Activated CD4-positive, alpha-beta T cell treated with anti-CD3 and anti-CD28 coated beads, Interleukin-2, Interleukin-4, amounts not matched to agents 100 ng/mL and 50 ng/mL, durations not matched to agents 16 hours and 8 hours (primary cell): ENCODE measurements around the gene ST14.
"Not testable (repeated sequence)": the region's sequence is repeated elsewhere in the genome, so short reads cannot be mapped to it uniquely, and the experiment has no call there.

Experiments
- DNase-seq: peaks from one replicate; pipeline ENCODE4 v3.0.0-alpha.2; 2020; ENCODE audit warnings: low spot score

Gene ST14

DNA sequence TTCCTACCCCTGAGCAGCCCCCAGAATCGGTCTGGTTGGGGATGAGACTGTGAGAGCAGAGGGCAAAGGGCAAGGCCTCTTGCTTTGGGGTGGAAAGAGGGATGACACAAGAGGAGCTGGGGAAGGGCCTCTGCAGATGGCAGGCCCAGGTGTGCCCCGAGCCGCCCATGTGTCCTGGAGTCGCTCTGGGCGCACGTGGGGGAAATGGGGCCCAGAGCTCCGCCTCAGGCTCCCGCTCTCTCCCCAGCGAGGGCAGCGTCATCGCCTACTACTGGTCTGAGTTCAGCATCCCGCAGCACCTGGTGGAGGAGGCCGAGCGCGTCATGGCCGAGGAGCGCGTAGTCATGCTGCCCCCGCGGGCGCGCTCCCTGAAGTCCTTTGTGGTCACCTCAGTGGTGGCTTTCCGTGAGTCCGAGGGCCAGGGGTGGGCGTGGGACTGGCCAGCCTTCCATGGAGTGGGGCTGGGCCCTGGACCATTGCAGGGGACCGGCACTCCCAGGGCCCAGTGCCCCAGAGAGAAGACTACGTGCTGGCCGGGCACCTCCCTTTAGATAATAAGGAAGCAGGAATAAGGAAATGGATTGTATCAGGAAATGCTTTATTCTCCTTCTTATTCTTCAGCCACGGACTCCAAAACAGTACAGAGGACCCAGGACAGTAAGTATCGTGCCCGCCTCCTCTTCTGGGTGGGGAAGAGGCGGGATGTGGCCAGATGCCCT lies 30.1 kb downstream of the ST14 start:
- no peak for DNase-seq

DNA sequence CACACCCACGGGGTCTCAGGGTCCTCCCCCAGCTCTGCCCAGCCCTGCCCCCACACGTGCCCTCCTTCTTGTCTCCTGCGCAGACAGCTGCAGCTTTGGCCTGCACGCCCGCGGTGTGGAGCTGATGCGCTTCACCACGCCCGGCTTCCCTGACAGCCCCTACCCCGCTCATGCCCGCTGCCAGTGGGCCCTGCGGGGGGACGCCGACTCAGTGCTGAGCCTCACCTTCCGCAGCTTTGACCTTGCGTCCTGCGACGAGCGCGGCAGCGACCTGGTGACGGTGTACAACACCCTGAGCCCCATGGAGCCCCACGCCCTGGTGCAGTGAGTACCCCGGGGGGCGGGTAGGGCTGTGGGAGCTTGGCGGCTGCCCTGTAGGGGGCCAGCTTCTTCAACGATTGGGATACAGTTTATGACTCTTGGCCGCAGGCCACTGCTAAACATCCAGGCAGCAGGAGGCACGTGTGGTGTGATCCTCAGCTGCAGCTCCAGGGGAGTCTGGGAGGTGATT lies 30.8 kb downstream of the ST14 start:
- no peak for DNase-seq

DNA sequence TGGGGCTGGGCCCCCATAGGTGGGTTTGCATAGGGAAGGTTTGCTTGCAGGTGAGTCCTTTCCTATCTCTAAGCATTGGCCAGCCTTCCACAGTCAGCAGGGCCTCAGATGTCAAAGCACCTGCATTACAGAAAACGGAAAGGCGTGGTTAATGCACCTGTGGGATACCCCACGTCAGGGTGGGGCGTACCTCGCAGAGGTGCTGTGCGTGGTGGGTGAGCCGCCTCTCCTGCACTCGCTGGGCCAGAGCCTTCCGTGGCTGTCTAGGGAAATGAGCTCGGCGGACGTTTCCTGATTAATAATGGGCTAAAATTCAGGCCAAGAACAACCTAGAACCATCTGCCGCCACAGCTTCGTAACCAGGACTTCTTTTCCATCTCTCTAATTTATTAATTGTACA lies 32.3 kb downstream of the ST14 start:
- DNase-seq, result no peak

DNA sequence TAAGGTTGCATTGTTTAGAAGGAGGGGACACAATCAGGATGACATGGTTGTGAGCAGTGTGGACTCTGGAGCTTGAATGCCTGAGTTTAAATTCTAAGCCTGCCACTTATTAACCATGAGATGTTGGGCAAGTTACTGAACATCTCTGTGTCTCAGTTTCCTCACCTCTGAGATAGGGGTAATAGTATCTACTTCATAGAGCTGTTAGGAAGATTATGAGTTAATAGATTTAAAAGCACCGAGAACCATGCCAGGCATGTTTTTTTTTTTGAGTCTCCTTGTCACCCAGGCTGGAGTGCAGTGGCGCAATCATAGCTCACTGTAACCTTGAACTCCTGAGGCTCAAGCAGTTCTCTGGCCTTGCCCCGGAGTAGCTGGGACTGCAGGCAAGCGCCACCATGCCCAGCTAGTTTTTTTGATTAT lies 33.3 kb downstream of the ST14 start:
- DNase-seq, result no peak

DNA sequence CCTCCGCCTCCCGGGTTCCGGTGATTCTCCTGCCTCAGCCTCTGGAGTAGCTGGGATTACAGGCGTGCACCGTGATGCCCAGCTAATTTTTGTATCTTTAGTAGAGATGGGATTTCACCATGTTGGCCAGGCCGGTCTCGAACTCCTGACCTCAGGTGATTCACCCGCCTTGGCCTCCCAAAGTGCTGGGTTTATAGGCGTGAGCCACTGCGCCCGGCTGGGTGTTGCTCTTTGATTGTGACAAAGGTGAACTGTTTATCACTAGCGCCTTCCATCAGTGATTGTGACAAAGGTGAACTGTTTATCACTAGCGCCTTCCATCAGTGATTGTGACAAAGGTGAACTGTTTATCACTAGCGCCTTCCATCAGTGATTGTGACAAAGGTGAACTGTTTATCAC lies 34.0 kb downstream of the ST14 start:
- not testable (repeated sequence) for DNase-seq

DNA sequence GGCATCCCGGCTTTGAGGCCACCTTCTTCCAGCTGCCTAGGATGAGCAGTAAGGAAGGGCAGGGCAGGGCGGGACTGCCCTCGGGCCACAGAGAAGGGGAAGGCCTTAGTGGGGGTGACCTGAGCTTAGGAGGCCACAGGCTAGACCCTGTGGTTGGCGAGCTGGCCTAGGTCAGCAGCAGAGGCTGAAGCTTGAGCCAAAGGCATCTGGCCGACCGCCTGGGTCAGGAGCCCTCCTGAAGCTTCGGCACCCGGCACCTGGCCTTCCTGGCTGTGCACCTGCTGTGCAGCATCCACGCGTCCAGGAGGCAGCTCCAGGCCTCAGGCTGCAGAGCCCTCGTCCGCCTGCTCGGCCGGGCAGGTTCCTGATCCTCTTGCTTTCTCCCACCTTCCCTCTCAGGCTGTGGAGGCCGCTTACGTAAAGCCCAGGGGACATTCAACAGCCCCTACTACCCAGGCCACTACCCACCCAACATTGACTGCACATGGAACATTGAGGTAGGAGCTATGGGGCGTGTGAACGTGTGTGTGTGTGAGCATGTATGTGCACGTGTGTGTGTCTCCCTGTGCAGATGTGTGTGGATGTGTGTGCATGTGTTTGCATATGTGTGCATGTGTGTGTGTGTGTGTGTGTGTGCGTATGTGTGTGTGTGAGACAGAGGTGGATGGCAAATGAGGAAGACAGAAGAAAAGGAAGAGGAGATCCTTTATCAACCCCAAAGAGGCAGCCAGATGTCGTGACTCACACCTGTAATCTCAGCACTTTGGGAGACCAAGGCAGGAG lies 34.9 kb downstream of the ST14 start:
- no peak for DNase-seq

DNA sequence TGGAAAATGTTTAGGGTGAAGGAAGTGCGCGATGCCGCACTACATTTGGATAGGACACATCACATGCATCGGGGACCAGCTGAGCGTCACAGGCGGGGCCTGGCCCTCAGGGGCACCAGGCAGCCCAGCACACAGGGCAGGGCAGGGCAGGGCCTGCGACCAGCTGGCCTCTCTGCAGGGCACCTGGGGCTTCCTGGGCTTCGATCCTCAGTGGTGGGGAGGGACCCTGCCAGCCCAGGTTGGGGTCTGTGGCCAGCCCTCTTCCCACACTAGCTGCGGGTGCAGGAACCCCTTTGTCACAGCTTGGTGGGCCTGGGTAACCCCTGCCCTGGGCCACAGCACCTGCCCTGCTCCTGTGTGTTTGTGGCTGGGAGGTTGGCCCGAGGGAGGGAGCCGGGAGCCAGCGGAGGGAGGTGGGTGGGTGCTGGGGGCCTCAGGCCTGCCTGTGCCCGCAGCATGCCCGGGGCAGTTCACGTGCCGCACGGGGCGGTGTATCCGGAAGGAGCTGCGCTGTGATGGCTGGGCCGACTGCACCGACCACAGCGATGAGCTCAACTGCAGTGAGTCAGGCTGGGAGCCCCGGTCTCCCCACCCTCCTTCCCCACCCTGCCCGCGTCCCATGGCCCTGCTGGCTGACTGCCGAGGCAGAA lies 37.9 kb downstream of the ST14 start:
- no peak for DNase-seq

DNA sequence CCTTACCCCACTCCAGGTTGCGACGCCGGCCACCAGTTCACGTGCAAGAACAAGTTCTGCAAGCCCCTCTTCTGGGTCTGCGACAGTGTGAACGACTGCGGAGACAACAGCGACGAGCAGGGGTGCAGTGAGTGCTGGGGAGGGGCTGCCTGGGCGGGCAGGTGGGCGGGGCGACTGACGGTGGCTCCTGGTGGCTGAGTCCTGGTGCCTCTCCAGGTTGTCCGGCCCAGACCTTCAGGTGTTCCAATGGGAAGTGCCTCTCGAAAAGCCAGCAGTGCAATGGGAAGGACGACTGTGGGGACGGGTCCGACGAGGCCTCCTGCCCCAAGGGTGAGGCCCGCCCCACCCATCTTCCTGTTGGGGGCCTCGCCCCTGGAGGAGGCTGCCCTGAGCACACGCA lies 38.7 kb downstream of the ST14 start:
- DNase-seq, result no peak

DNA sequence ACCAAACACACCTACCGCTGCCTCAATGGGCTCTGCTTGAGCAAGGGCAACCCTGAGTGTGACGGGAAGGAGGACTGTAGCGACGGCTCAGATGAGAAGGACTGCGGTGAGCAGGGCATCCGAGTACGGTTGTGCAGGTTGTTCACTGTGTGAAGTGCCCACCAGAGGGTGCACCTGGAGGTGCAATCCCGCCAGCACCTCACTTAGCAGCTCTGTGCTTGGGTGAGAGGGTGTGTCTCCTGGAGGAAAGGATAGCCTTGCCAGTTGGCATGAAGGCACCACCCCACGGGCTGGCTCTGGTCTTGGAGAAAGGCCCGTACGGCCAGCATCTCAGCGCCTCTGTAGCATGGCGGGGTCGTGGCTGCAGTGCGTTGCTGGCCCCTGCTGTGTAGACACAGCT lies 39.4 kb downstream of the ST14 start:
- DNase-seq, result no peak

DNA sequence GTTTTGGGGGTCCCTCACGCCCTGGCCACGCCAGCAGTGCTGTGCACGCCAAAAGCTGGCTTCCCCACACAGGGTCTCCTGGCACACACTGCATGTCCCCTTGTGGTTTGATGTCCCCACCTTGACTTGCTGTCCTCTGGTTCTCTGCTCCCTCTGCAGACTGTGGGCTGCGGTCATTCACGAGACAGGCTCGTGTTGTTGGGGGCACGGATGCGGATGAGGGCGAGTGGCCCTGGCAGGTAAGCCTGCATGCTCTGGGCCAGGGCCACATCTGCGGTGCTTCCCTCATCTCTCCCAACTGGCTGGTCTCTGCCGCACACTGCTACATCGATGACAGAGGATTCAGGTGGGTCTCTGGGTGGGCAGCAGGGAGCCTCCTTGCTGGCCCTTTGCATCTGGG lies 40.2 kb downstream of the ST14 start:
- no peak for DNase-seq

DNA sequence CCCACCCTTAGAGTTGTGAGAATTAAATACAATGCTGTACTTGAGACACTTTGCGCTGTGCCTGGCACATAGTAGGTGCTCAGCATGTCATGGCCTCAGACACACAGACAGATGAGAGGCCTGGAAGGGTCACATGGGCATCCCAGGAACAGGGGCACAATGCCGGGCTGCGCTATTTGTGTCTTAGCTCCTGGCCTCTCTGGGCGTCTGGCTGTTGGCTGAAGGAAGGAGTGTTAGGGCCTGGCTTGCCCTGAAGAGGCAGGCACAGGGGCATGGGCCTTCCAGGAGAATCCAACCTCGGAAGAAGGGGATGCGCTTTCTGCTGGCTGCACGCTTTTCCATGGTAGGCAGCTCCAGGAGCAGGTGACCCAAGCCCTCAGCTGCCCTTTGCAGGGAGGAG lies 41.4 kb downstream of the ST14 start:
- DNase-seq, result no peak

DNA sequence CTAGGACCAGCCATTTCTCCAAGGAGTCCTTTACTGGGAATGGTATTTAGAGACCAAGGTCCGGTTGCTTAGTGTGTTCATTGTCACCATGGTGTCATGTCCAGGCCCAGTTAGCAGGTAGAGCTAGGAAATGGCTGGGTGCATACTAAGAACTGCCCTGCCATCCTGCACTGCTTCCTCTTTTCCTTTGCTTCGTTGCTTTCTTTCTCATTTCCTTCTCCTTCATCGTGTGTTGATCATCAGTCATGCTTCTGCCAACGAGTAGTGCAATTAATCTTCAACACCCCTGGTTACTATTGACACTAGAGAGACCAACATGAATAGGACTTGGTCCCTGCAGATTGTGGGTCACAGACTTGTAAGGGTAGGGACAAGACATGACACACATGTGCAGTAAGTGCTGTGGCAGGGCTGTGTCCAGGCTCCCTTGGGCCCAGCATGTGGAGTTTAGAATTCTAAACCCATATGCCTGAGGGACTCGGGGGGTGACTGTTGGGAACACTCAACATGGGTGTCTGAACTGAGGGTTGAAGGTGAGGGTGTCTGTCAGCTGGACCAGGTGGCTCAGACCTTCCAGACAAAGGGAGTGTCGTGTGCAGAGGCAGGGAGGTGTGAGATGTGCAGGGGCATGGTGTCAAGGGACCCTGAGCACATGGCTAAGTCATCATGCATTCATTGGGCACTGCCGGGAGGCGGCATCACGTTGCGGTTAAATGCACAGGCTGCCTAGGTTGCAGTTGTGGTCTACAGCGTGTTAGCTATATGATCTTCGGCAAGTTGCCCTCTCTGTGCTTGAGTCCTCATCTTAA lies 42.6 kb downstream of the ST14 start:
- no peak for DNase-seq

DNA sequence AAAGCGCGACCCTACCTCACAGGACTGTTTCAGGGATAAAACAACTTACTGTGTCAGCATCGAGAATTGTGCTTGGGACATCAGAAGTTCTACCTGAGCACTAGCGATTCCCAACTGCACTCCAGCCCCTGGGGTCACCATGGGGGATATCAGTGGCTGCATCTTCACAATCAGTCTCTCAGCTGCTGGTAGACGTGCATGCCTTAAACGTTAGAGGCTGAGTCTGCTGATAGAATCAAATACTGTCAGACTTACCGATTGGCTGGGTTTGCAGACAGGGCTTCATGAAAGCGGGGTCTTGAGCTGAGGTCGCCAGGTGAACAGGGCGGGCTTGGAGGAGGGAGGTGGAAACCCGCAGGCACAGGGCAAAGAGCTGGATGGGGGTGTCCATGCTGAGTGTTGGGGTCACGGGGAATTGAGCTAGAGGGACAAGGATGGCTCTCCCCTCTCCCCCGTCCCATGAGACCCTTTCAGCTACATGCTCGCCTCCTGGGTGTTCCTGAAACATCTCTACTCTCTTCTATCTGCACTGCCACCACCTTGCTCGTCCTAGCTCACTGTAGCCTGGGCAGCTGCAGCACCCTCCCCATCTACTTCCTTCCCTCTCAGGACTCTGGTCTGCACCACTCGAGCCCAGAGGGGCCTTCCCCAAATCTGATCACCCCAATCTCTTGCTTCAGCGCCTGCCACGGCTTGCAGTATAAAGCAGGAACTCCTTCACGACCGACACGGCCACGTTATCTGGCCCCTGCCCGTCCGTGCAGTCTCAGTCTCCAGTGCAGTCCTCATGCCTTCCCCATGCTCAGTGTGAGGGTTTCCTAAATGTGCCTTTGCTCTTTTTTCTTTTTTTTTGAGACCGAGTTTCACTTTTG lies 43.5 kb downstream of the ST14 start:
- no peak for DNase-seq

DNA sequence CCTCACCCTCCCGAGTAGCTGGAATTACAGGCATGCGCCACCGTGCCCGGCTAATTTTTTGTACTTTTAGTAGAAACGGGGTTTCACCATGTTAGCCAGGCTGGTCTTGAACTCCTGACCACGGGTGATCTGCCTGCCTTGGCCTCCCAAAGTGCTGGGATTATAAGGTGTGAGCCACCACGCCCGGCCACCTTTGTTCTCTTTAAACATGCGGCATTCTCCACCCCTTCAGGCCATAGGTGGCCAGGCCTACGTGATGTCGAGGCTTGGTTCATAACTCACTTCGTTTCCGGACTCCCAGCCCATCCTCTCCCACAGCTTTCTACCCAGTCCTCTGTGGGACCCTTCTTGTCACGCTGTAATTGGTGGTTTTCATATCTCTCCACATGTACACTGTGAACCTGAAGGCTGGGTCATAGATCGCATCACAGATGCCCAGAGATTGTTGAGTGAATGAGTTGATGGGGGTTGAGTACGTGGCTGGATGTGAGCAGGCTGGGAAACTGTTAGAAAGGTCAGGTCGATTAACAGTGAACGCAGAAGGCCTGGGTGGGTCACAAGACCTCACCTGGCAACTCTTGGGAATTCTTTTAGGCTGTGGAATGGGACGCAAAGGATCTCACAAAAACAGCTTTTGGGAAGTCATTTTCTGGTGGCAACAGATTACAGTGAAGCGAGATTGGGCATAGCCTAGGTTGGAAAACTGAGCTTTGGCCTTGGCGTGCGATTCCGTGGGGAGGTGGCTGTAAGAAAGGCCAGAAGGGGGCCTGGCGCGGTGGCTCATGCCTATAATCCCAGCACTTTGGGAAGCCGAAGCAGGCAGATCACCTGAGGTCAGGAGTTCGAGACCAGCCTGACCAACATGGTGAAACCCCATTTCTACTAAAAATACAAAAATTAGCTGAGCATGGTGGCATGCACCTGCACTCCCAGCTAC lies 44.5 kb downstream of the ST14 start:
- DNase-seq, result no peak

DNA sequence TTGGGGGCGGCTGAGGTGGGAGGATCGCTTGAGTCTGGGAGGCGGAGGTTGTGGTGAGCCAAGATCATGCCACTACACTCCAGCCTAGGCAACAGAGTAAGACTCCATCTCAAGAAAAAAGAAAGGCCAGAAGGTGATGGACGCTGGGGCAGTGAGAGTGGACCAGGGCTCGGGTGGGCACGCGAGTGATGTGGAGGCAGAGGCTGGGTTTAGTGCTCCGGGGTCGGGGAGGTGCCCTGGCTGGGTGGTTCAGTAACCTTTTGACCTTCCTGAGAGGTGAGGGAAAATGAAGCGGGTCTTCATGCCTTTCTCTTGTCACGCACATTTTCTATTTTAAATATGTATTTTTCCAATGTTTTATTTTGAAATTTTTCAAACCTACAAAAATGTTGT lies 45.1 kb downstream of the ST14 start:
- no peak for DNase-seq

DNA sequence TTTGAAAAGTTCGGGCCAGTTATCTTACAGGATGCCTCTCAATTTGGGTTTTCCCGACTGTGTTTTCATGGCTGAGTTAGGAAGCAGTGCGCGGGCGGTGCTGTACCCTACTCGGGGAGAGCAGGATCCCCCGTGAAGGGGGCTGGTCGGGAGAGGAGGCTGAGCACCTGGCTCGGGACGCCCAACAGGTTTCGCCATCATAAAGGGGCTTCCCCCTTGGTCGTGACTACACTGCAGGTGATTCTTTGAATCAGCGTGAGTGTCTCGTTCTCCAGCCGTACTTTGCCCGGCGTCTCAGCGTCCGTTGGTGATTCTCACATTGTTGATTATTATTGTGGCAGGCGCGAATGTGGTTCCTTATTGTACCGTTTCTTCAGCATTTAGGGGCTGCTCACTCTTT lies 46.6 kb downstream of the ST14 start:
- no peak for DNase-seq

DNA sequence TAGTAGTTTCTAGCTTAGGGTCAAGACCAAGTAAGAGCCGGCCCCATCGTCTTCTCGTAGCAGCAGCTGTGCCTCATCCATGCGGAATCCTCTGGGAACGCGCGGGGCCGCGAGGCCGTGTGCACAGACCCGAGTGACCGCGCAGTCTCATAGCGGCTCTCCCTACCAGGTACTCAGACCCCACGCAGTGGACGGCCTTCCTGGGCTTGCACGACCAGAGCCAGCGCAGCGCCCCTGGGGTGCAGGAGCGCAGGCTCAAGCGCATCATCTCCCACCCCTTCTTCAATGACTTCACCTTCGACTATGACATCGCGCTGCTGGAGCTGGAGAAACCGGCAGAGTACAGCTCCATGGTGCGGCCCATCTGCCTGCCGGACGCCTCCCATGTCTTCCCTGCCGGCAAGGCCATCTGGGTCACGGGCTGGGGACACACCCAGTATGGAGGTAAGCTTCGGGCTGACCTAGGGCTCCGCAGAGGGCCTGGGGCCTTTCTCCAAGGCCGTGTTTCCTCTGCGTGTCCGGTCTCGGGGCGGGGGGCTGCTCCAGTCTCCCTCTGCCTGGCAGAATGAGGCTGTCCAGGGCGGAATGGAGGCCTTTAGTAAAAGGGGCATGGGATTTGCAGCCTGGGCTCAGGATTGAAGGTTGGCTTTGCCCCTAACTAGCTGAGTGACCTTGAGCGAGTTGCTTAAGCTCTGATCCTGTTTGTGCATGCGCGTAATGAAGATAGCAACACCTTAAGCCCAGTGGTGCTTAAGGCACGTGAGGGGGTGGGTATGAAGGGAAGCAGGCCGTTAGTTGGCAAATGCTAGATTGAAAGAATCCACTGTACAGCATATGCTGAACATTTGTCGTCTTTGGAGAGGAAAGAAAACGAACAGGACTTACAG lies 48.9 kb downstream of the ST14 start:
- no peak for DNase-seq

DNA sequence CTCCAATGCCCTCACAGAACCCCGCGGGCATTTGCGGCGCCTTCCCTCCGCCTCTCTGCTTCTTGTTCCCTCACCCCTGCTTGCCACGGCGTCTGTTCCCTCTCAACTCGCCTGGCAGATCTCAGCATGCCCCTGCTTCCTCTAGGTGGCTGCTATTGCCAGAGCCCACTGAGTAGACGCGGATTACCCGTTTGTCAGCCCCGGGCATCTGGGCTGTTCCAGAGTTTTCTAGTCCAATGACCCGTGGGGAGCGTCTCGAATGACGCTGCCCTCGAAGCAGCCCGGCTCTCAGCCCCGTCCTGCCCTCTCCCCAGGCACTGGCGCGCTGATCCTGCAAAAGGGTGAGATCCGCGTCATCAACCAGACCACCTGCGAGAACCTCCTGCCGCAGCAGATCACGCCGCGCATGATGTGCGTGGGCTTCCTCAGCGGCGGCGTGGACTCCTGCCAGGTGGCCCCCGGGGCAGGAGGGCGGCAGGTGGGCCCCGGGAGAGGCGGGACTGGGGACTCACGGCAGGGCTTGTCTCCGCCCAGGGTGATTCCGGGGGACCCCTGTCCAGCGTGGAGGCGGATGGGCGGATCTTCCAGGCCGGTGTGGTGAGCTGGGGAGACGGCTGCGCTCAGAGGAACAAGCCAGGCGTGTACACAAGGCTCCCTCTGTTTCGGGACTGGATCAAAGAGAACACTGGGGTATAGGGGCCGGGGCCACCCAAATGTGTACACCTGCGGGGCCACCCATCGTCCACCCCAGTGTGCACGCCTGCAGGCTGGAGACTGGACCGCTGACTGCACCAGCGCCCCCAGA lies 49.7 kb downstream of the ST14 start:
- DNase-seq, result no peak
